Cardiac fibroblast (primary cell): ENCODE measurements around the gene CARD10.
A peak's percentile ranks its signal among the peaks of the same experiment; 100 is the strongest.

Experiments used
- DNase-seq, 2 donors: peaks; one replicate each; pipeline versions ENCODE4 v3.0.0 to v3.0.0-alpha.2; 2010; ENCODE audit warnings: low read depth in 2 of 2
- H3K4me3 ChIP-seq, 2 donors: replicated peaks in 1 of 2; 1 replicate in 1 of 2; 2 replicates in 1 of 2; pipeline ENCODE4 v1.5.1; 2011; ENCODE audit warnings: low read depth in 2 of 2, low read length in 2 of 2, mild to moderate bottlenecking in 2 of 2, moderate library complexity in 1 of 2
- CTCF ChIP-seq: IDR thresholded peaks from one replicate; pipeline ENCODE4 v1.5.1; 2011; ENCODE audit warnings: low read depth, mild to moderate bottlenecking, low read length, inconsistent platforms

Gene CARD10

GRCh38 chr22:37502342-37503182 is 16.7 kb downstream of the CARD10 start:
- H3K4me3 ChIP-seq = no peak overlapping the region
- no peak for TF ChIP-seq CTCF
- no peak for DNase-seq

GRCh38 chr22:37501610-37502341 is 17.4 kb downstream of the CARD10 start:
- no peak overlapping the region for H3K4me3 ChIP-seq
- no peak for TF ChIP-seq CTCF
- DNase-seq = peak; percentile 92

- DNase-seq = peak in 1 of 2 donors; percentile 60
- no peak overlapping the region for H3K4me3 ChIP-seq
- no peak for TF ChIP-seq CTCF
Observed at GRCh38 chr22:37500745-37501609, 18.2 kb downstream of the CARD10 start.

GRCh38 chr22:37499789-37500540 is 19.2 kb downstream of the CARD10 start:
- no peak for TF ChIP-seq CTCF
- H3K4me3 ChIP-seq = no peak overlapping the region
- DNase-seq = no peak

- TF ChIP-seq CTCF = no peak
Observed at GRCh38 chr22:37499027-37499707, 20.0 kb downstream of the CARD10 start.

More at GRCh38 chr22:37499027-37499707, 20.0 kb downstream of the CARD10 start:
- H3K4me3 ChIP-seq = no peak overlapping the region
- DNase-seq = no peak
